Smooth muscle cell (in vitro differentiated cells): ENCODE results near the gene KRT31. TPM values are rescaled to one million over a fixed set of nuclear protein-coding genes. Genes with fewer than 3 reads are reported as not detected.

Experiments
- DNase-seq: peaks from one replicate; lab custom pipeline; 2025; ENCODE audit not compliant: unreplicated experiment; lab: John Stamatoyannopoulos, UW
- H2AFZ ChIP-seq: fragments of 200-600 bp; sonication (generic); 2 replicates; pipeline ENCODE4 v1.6.0; 2016; ENCODE audit warnings: antibody characterized with exemption, low read depth, mild to moderate bottlenecking
- H3F3A ChIP-seq: fragments of 200-600 bp; sonication (generic); 2 replicates; pipeline ENCODE4 v1.6.0; 2017; ENCODE audit warnings: antibody characterized with exemption, low read depth
- H3K27ac ChIP-seq: fragments of 200-600 bp; sonication (generic); 2 replicates; pipeline ENCODE4 v1.5.1; 2016; ENCODE audit warnings: low read depth, mild to moderate bottlenecking
- H3K27me3 ChIP-seq: fragments of 200-600 bp; sonication (generic); 2 replicates; pipeline ENCODE4 v1.6.1; 2016; ENCODE audit warnings: low read depth, mild to moderate bottlenecking
- H3K36me3 ChIP-seq: fragments of 200-600 bp; sonication (generic); 2 replicates; pipeline ENCODE4 v1.5.1; 2016; ENCODE audit warnings: low read depth
- H3K4me1 ChIP-seq: fragments of 200-600 bp; sonication (generic); 2 replicates; pipeline ENCODE4 v1.5.1; 2016; ENCODE audit warnings: low read depth
- H3K4me2 ChIP-seq: fragments of 200-600 bp; sonication (generic); 2 replicates; pipeline ENCODE4 v1.6.0; 2016; ENCODE audit warnings: mild to moderate bottlenecking
- H3K4me3 ChIP-seq: fragments of 200-600 bp; sonication (generic); 2 replicates; pipeline ENCODE4 v1.5.1; 2016; ENCODE audit warnings: mild to moderate bottlenecking
- H3K79me2 ChIP-seq: fragments of 200-600 bp; sonication (generic); 2 replicates; pipeline ENCODE4 v1.6.0; 2016; ENCODE audit warnings: low read depth, mild to moderate bottlenecking
- H3K9ac ChIP-seq: fragments of 200-600 bp; sonication (generic); 2 replicates; pipeline ENCODE4 v1.6.0; 2016; ENCODE audit warnings: low read depth
- H3K9me3 ChIP-seq: fragments of 200-600 bp; sonication (generic); replicated peaks from 2 replicates; pipeline ENCODE4 v1.5.1; 2016; ENCODE audit warnings: low read depth
- H4K20me1 ChIP-seq: fragments of 200-600 bp; sonication (generic); 2 replicates; pipeline ENCODE4 v1.6.0; 2016; ENCODE audit warnings: low read depth
- CTCF ChIP-seq: fragments of 200-600 bp; sonication (generic); IDR thresholded peaks from 2 replicates; pipeline ENCODE4 v1.5.1; 2017; ENCODE audit warnings: borderline replicate concordance, mild to moderate bottlenecking, antibody characterized with exemption; ENCODE audit not compliant: insufficient read depth, poor library complexity, severe bottlenecking
- WGBS: methylation state at CpG from one replicate; pipeline ENCODE4 v1.1.7; 2016; ENCODE audit warnings: low lambda C conversion rate; 5-methylcytosine and 5-hydroxymethylcytosine counted together
- polyA plus RNA-seq: library from polyadenylated mRNA; unstranded; fragments of >200 nt; fragmentation: Nextera tagmentation; extraction: Ambion mirVana; gene quantifications from 2 replicates; pipeline ENCODE4 v1.2.1, GENCODE V29; 2016
- total RNA-seq: library from RNA; depleted of rRNA; stranded (reverse); fragments of >200 nt; gene quantifications from 2 replicates; pipeline ENCODE4 v1.2.3, GENCODE V29; 2014

Gene KRT31
- total and polyA plus RNA-seq, 2 experiments from 2014 or later, result not detected

GRCh38 chr17:41407226-41407625, 9.8 kb upstream of the KRT31 start:
- 96% methylated on average over 10 of the region's 10 CpGs for WGBS
- Histone ChIP-seq H3K79me2 (no peaks in the 10 kb centered on the region), H3K27me3 (no peaks in the 10 kb centered on the region), H3K9me3 (no peaks in the 10 kb centered on the region), H3K27ac (no peak overlapping the region), H2AFZ (no peak overlapping the region), H4K20me1 (no peaks in the 10 kb centered on the region), H3K4me2 (no peak overlapping the region), H3K9ac (no peak overlapping the region), H3K4me3 (no peak overlapping the region), H3K4me1 (no peaks in the 10 kb centered on the region), H3K36me3 (no peaks in the 10 kb centered on the region), H3F3A (peaks cover 9% of the 10 kb centered on the region)
- no peak for TF ChIP-seq CTCF
- DNase-seq, result no peak

GRCh38 chr17:41406205-41406604, 8.8 kb upstream of the KRT31 start:
- Histone ChIP-seq H3K27me3 (no peaks in the 10 kb centered on the region), H4K20me1 (no peaks in the 10 kb centered on the region), H3K36me3 (no peaks in the 10 kb centered on the region), H3K9ac (no peak overlapping the region), H3K4me3 (no peak overlapping the region), H3K27ac (no peak overlapping the region), H3K79me2 (no peaks in the 10 kb centered on the region), H3K9me3 (no peaks in the 10 kb centered on the region), H3K4me2 (no peak overlapping the region), H2AFZ (no peak overlapping the region), H3F3A (peaks cover 9% of the 10 kb centered on the region), H3K4me1 (no peaks in the 10 kb centered on the region)
- no peak for TF ChIP-seq CTCF
- DNase-seq, result no peak
- WGBS, result 78% methylated on average over 5 of the region's 5 CpGs

- no peaks in the 10 kb centered on the region for H3K79me2 ChIP-seq
- no peaks in the 10 kb centered on the region for H4K20me1 ChIP-seq
- DNase-seq, result no peak
- H3K27me3 ChIP-seq, result no peaks in the 10 kb centered on the region
- no peak overlapping the region for H3K4me3 ChIP-seq
- peaks cover 9% of the 10 kb centered on the region for H3F3A ChIP-seq
- H3K9me3 ChIP-seq, result no peaks in the 10 kb centered on the region
- H3K4me1 ChIP-seq, result no peaks in the 10 kb centered on the region
- no peak for TF ChIP-seq CTCF
- WGBS, result 31% methylated on average over 7 of the region's 7 CpGs
- peak overlapping the region; percentile 81 for H3K9ac ChIP-seq
- no peaks in the 10 kb centered on the region for H3K36me3 ChIP-seq
- peak overlapping the region; percentile 94 for H3K27ac ChIP-seq
- peak overlapping the region; percentile 61 for H3K4me2 ChIP-seq
- H2AFZ ChIP-seq, result no peak overlapping the region
Observed at GRCh38 chr17:41404024-41404671, 6.7 kb upstream of the KRT31 start.
